HG03378 (cell line): ENCODE data around the gene RGS13.
"Not testable (repeated sequence)": the region's sequence is repeated elsewhere in the genome, so short reads cannot be mapped to it uniquely, and the experiment has no call there.

Experiments used
- ATAC-seq: cut with Tn5 transposase; IDR thresholded peaks from one replicate; pipeline ENCODE4 v1.9.1; 2021; ENCODE audit warnings: mild to moderate bottlenecking, moderate library complexity; ENCODE audit not compliant: unreplicated experiment

The RGS13 gene

GRCh38 chr1:192669174-192669573 is 33.2 kb downstream of the RGS13 start:
- no peak for ATAC-seq

GRCh38 chr1:192675716-192676115 is 39.8 kb downstream of the RGS13 start:
- ATAC-seq: no peak

GRCh38 chr1:192678099-192678498 is 42.2 kb downstream of the RGS13 start:
- ATAC-seq: no peak

GRCh38 chr1:192682335-192682734 is 46.4 kb downstream of the RGS13 start:
- no peak for ATAC-seq

- not testable (repeated sequence) for ATAC-seq
Observed at GRCh38 chr1:192683081-192683480, 47.1 kb downstream of the RGS13 start.

GRCh38 chr1:192689459-192689858 is 53.5 kb downstream of the RGS13 start:
- no peak for ATAC-seq

- ATAC-seq: no peak
Observed at GRCh38 chr1:192691041-192691440, 55.1 kb downstream of the RGS13 start.

GRCh38 chr1:192696082-192696481 is 60.1 kb downstream of the RGS13 start:
- ATAC-seq: no peak

GRCh38 chr1:192697771-192698170 is 61.8 kb downstream of the RGS13 start:
- no peak for ATAC-seq

- ATAC-seq: no peak
Observed at GRCh38 chr1:192698731-192699130, 62.8 kb downstream of the RGS13 start.

- no peak for ATAC-seq
Observed at GRCh38 chr1:192700834-192701271, 64.9 kb downstream of the RGS13 start.

- no peak for ATAC-seq
Observed at GRCh38 chr1:192702212-192702902, 66.4 kb downstream of the RGS13 start.

GRCh38 chr1:192703283-192704206 is 67.6 kb downstream of the RGS13 start:
- peak; percentile 78 for ATAC-seq

GRCh38 chr1:192705510-192705909 is 69.6 kb downstream of the RGS13 start:
- no peak for ATAC-seq

GRCh38 chr1:192706936-192707335 is 71.0 kb downstream of the RGS13 start:
- ATAC-seq: no peak

- no peak for ATAC-seq
Observed at GRCh38 chr1:192707978-192708547, 72.1 kb downstream of the RGS13 start.

- ATAC-seq: no peak
Observed at GRCh38 chr1:192709544-192709943, 73.6 kb downstream of the RGS13 start.
